C4-2B (cell line): ENCODE measurements around the gene CPLX3.
A peak's percentile ranks its signal among the peaks of the same experiment; 100 is the strongest.

Experiments
- H3K27ac ChIP-seq: fragments of 450-650 bp; 2 replicates; pipeline ENCODE4 v1.5.1; 2017
- ZFX ChIP-seq: fragments of 450-650 bp; IDR thresholded peaks from 2 replicates; pipeline ENCODE4 v1.6.1; 2017
- TF ChIP-seq, protein P1 (sequence below): fragments of 450-650 bp; conservative IDR thresholded peaks from 2 replicates; pipeline ENCODE4 v1.5.1; 2017; ENCODE audit warnings: mild to moderate bottlenecking

Gene CPLX3

DNA sequence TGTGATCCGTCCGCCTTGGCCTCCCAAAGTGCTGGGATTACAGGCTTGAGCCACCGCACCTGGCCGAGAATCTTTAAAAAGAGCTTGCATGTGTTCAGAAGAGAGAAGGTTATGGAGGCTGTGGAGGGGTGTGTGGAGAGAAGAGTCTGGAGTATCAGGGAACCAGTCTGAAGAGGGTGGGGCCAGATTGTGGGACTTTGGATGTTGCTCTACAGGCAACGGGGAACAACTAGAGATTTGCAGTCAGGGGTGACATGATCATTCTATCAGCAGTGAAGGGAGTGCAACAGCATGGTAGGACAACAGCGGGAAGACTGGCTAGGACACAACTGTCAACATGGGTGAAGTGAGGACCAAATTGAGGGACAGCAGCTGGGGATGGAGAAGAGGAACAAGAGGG, 37.9 kb downstream of the CPLX3 start:
- TF ChIP-seq ZFX: no peak
- TF ChIP-seq, protein P1, sequence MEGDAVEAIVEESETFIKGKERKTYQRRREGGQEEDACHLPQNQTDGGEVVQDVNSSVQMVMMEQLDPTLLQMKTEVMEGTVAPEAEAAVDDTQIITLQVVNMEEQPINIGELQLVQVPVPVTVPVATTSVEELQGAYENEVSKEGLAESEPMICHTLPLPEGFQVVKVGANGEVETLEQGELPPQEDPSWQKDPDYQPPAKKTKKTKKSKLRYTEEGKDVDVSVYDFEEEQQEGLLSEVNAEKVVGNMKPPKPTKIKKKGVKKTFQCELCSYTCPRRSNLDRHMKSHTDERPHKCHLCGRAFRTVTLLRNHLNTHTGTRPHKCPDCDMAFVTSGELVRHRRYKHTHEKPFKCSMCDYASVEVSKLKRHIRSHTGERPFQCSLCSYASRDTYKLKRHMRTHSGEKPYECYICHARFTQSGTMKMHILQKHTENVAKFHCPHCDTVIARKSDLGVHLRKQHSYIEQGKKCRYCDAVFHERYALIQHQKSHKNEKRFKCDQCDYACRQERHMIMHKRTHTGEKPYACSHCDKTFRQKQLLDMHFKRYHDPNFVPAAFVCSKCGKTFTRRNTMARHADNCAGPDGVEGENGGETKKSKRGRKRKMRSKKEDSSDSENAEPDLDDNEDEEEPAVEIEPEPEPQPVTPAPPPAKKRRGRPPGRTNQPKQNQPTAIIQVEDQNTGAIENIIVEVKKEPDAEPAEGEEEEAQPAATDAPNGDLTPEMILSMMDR: no peak

GRCh38 chr15:74865316-74865715, 38.9 kb downstream of the CPLX3 start:
- TF ChIP-seq, protein P1: no peak
- no peak for TF ChIP-seq ZFX
- H3K27ac ChIP-seq: no peak overlapping the region

More for the DNA sequence above, 37.9 kb downstream of the CPLX3 start:
- no peak overlapping the region for H3K27ac ChIP-seq

DNA sequence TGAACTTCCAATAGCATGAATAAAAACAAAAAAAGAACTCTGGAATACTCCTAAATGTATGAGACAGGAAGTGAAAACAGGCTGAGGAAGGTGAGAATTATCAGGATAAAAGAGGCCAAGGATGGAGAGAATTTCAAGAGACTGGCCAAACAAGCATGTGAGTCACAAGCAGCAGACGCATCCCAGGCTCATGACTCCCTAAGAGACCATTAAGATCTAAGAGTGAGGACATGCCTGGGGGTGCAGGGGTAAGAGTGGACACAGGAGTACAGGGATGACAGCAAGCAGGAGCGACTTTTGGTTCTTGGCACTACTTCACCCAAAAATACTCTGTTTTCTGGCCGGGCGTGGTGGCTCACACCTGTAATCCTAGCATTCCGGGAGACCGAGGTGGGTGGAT, 39.7 kb downstream of the CPLX3 start:
- no peak overlapping the region for H3K27ac ChIP-seq
- no peak for TF ChIP-seq ZFX
- TF ChIP-seq, protein P1: no peak

GRCh38 chr15:74867466-74868038, 41.1 kb downstream of the CPLX3 start:
- no peak overlapping the region for H3K27ac ChIP-seq
- no peak for TF ChIP-seq ZFX
- TF ChIP-seq, protein P1: no peak

DNA sequence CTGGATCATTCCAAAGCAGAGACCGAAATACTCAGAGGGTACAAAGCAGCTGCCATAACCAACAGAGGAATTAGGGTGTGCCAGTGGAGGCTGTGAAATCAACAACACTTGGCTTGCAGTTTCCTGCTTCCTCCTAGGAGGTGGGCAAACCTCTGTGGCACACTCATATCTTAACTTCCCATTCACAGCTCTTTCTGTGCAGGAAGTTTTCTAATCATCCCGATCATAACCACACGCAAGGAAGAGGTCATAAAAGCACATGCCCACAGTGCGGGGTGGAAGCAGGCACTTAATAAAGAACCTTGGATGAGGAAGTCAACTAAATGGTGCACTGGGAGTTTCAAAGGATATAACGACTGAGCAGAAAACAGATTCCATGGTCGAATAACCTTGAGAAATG, 41.6 kb downstream of the CPLX3 start:
- 0 out of 2 replicates have a peak overlapping the region, but pooled peaks have one; percentile 5 for H3K27ac ChIP-seq
- no peak for TF ChIP-seq ZFX
- TF ChIP-seq, protein P1: no peak

DNA sequence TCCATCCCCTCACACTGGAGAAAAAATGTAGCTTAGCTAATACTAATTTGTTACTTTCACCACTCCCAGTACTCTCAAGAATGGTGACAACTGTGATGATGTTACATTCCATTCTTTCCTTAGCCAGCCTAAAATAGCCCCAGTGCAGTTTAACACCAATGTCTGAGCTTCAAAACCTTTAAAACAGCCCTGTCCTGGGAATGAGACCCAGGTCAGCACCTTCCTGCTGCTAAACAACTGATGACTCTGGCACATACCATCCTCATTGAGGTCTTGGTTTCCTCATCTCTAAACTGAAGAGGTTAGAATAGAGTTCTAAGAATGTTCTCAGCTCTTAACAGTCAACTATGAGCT, 42.9 kb downstream of the CPLX3 start:
- no peak overlapping the region for H3K27ac ChIP-seq
- TF ChIP-seq, protein P1: no peak
- TF ChIP-seq ZFX: no peak

DNA sequence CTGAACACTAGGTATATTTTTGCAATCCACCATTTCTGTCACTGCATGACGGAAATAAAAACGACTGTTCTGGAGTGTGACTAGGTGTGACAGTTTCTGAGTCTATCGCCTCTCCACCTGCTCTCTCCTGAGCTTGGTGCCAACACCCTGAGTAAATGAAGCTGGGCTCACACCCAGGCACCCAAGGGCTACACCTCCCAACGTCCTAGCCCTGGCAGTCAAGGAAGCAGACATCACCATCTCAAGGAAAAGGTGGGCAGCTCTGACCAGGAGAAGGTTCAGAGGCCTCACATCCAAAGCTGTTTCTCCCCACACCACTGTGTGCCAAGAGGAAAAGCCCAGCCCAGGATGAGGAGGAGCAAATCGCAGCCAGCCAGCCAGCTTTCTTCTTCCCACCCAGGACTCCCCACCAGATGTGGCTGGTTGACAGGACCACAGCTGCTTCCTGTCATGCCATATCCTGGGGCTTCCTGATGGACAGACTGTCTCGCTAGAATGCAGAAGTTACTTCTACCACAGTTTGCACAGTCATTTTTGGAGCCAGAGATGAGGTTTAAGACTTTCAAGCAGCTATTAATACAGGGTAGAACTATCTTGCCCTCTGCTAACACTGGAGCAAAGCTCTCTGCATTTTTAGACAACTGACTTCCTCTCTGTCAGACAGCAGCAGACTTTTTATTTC, 43.4 kb downstream of the CPLX3 start:
- TF ChIP-seq, protein P1: no peak
- TF ChIP-seq ZFX: no peak
- no peak overlapping the region for H3K27ac ChIP-seq
